GM12891 (cell line): ENCODE data around the gene PRRT3.

Source experiments
- PAX5 ChIP-seq: IDR thresholded peaks from 2 replicates; pipeline ENCODE4 v1.6.1; 2011; ENCODE audit warnings: low read length, moderate library complexity, mild to moderate bottlenecking; ENCODE audit not compliant: insufficient read depth, severe bottlenecking
- POLR2A ChIP-seq: IDR thresholded peaks from 2 replicates; pipeline ENCODE4 v1.6.1; 2011; ENCODE audit warnings: low read depth, low read length, control low read depth
- POLR2AphosphoS5 ChIP-seq: IDR thresholded peaks from 2 replicates; pipeline ENCODE4 v1.6.1; 2011; ENCODE audit warnings: low read depth, low read length, control low read depth
- POU2F2 ChIP-seq: IDR thresholded peaks from 2 replicates; pipeline ENCODE4 v1.6.1; 2011; ENCODE audit warnings: low read depth, mild to moderate bottlenecking, control low read depth, low read length, moderate library complexity
- SPI1 ChIP-seq: IDR thresholded peaks from 2 replicates; pipeline ENCODE4 v1.6.1; 2011; ENCODE audit warnings: low read depth, low read length, control low read depth
- TAF1 ChIP-seq: IDR thresholded peaks from 2 replicates; pipeline ENCODE4 v1.6.1; 2011; ENCODE audit warnings: low read depth, low read length, control low read depth

DNA sequence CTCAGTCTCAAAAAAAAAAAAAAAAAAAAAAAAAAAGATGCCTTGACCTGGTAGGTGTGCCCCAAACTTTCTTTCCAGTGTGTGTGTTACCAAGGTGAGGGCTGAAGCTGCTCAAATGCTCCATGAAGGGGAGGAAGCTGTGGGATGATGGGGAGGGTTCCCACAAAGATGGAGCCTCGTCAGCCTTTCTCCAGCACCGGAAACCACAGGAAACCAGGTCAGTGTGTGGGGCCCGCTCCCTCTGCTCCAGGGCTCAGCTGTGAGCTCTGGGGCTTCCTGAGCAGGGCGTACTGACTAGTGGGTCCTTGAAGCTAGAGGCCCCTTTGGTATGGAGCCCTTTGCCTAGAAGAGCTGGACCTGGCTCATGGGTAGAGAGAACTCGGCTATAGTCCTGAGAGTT, 50.2 kb downstream of the PRRT3 start:
- TF ChIP-seq POLR2A (no peak), TAF1 (no peak), SPI1 (no peak), POLR2AphosphoS5 (no peak), PAX5 (no peak), POU2F2 (no peak)
